Left lung (tissue), 10 donors: Measurements from ENCODE around the gene NMRK2. TPM values are rescaled to one million over a fixed set of nuclear protein-coding genes. Genes with fewer than 3 reads are reported as not detected.

ENCODE experiments used
- ATAC-seq: fragments of 200-7000 bp; cut with Tn5 transposase; one replicate; pipeline ENCODE4 v1.9.1; 2020; ENCODE audit warnings: moderate library complexity
- DNase-seq, 4 donors: peaks; one replicate each; pipeline ENCODE4 v3.0.0-alpha.2; 2013 to 2020
- H3K27ac ChIP-seq, 2 donors: fragments of 200-600 bp; sonication (generic) in 1 of 2; one replicate each; pipeline versions ENCODE4 v1.5.0 to v1.8.0; 2020 to 2021
- H3K27me3 ChIP-seq, 2 donors: fragments of 200-600 bp; sonication (generic) in 1 of 2; one replicate each; pipeline versions ENCODE4 v1.5.0 to v1.8.0; 2020 to 2021
- H3K36me3 ChIP-seq, 2 donors: fragments of 200-600 bp; sonication (generic) in 1 of 2; one replicate each; pipeline versions ENCODE4 v1.5.0 to v1.8.0; 2020 to 2021
- H3K4me1 ChIP-seq, 2 donors: fragments of 200-600 bp; one replicate each; pipeline ENCODE4 v1.8.0; 2021
- H3K4me3 ChIP-seq, 2 donors: fragments of 200-600 bp; sonication (generic) in 1 of 2; one replicate each; pipeline versions ENCODE4 v1.5.0 to v1.8.0; 2020 to 2021; ENCODE audit warnings: mild to moderate bottlenecking in 1 of 2
- H3K9me3 ChIP-seq, 2 donors: fragments of 200-600 bp; sonication (generic) in 1 of 2; one replicate each; pipeline versions ENCODE4 v1.5.0 to v1.8.0; 2020 to 2021
- CTCF ChIP-seq, 2 donors: fragments of 200-600 bp; sonication (generic) in 1 of 2; IDR thresholded peaks; one replicate each; pipeline versions ENCODE4 v1.5.0 to v1.8.0; 2021; ENCODE audit warnings: antibody characterized with exemption in 2 of 2
- intact Hi-C, 2 donors: fragments of 100-400 bp; cut with DNase I; formaldehyde crosslinking; loops; one replicate each; pipeline versions ENCODE4 v1.11.2 to v1.14.2; 2022
- polyA plus RNA-seq, 6 donors: library from polyadenylated mRNA; unstranded; fragments of 120-200 nt; gene quantifications; one replicate each; pipeline ENCODE4 v1.2.1, GENCODE V29; 2013; ENCODE audit not compliant: insufficient read length in 6 of 6
- total RNA-seq, 2 donors: library from RNA; stranded (reverse); fragmentation: NEBNext Ultra II Directional; extraction: Animal tissue kit (Norgen Biotek cat#: 25700); gene quantifications; one replicate each; pipeline ENCODE4 v1.2.1, GENCODE V29; 2021
- donor health status: DM: no; HTN: yes; CAD: no.
- donor health status: DM: no; HTN: no; CAD: no.

Gene NMRK2
- total and polyA plus RNA-seq, 8 donors: 0.32 to 0.50 TPM; not detected in 6

- intact Hi-C loops: no loop called here
- no peak for TF ChIP-seq CTCF (IDR thresholded peaks at IDR 0.05)
- ATAC-seq: no peak
Observed at GRCh38 chr19:3907626-3908265, 25.1 kb upstream of the NMRK2 start.

GRCh38 chr19:3908266-3909054 is 24.4 kb upstream of the NMRK2 start:
- TF ChIP-seq CTCF (IDR thresholded peaks at IDR 0.05): no peak
- DNase-seq (no peak), ATAC-seq (no peak)
- no peaks in the 10 kb centered on the region for H3K4me1 ChIP-seq
- no peak overlapping the region for H3K27ac ChIP-seq
- no peaks in the 10 kb centered on the region for H3K36me3 ChIP-seq
- peaks cover 0 to 9% of the 10 kb centered on the region in 2 donors for H3K27me3 ChIP-seq
- H3K4me3 ChIP-seq: no peak overlapping the region
- intact Hi-C loops: no loop called here
- H3K9me3 ChIP-seq: peaks cover 0 to 13% of the 10 kb centered on the region in 2 donors

More at GRCh38 chr19:3907626-3908265, 25.1 kb upstream of the NMRK2 start:
- Histone ChIP-seq H3K27ac (no peak overlapping the region), H3K36me3 (no peaks in the 10 kb centered on the region), H3K27me3 (peaks cover 0 to 14% of the 10 kb centered on the region in 2 donors), H3K9me3 (peaks cover 0 to 13% of the 10 kb centered on the region in 2 donors), H3K4me1 (no peaks in the 10 kb centered on the region), H3K4me3 (no peak overlapping the region)
- no peak for DNase-seq

DNA sequence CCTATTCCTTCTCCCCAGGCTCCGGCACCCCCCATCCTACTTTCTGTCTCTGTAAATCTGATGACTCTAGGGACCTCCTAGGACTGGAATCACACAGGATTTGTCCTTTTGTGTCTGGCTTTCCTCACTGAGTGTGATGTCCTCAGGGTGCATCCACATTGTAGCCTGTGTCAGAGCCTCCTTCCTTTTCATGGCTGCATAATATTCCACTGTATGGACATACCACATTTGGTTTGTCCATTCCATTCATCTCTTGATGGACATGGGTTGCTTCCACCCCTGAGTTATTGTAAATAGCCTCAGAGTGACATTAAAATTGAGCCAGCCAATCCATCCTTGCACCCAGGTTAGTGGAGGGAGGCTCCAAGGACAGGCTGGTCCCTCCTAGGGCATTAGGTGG is 22.8 kb upstream of the NMRK2 start:
- TF ChIP-seq CTCF (IDR thresholded peaks at IDR 0.05): no peak
- Histone ChIP-seq H3K27ac (no peak overlapping the region), H3K4me1 (no peaks in the 10 kb centered on the region), H3K4me3 (no peak overlapping the region), H3K27me3 (peaks cover 0 to 4% of the 10 kb centered on the region in 2 donors), H3K9me3 (peaks cover 0 to 13% of the 10 kb centered on the region in 2 donors), H3K36me3 (no peaks in the 10 kb centered on the region)
- no peak for DNase-seq
- no peak for ATAC-seq
- intact Hi-C loops: no loop called here

DNA sequence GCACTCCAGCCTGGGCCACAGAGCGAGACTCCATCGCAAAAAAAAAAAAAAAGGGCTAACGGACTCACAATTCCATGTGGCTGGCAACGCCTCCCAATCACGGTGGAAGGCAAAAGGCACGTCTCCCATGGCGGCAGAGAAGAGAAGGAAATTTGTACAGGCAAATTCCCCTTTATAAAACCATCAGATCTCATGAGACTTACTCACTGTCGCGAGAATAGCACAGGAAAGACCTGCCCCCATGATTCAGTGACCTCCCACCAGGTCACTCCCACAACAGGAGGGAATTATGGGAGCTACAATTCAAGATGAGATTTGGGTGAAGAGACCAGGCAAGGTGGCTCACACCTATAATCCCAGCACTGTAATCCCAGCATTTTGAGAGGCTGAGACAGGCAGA is 18.7 kb upstream of the NMRK2 start:
- ATAC-seq: no peak
- H3K27me3 ChIP-seq: no peaks in the 10 kb centered on the region
- intact Hi-C loops: no loop called here
- H3K27ac ChIP-seq: no peak overlapping the region
- H3K36me3 ChIP-seq: no peaks in the 10 kb centered on the region
- no peaks in the 10 kb centered on the region for H3K4me1 ChIP-seq
- H3K4me3 ChIP-seq: no peak overlapping the region
- no peak for DNase-seq
- H3K9me3 ChIP-seq: peaks cover 0 to 13% of the 10 kb centered on the region in 2 donors
- no peak for TF ChIP-seq CTCF (IDR thresholded peaks at IDR 0.05)

DNA sequence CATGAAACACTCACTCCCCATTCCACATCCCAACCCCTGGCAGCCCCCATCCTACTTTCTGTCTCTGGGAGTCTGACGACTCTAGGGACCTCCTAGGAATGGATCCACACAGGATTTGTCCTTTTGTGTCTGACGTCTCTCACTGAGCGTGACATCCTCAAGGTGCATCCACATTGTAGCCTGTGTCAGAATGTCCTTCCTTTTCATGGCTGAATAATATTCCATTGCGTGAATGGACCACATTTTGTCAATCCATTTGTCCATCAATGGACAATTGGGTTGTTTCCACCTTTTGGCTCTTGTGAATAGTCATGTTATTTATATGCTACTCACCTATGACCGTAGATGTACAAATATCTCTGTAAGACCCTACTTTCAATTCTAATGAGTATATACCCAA is 16.8 kb upstream of the NMRK2 start:
- Histone ChIP-seq H3K4me3 (no peak overlapping the region), H3K9me3 (peaks cover 0 to 5% of the 10 kb centered on the region in 2 donors), H3K27me3 (no peaks in the 10 kb centered on the region), H3K27ac (no peak overlapping the region), H3K36me3 (no peaks in the 10 kb centered on the region), H3K4me1 (no peaks in the 10 kb centered on the region)
- ATAC-seq (no peak), DNase-seq (no peak)
- TF ChIP-seq CTCF (IDR thresholded peaks at IDR 0.05): no peak
- intact Hi-C loops: no loop called here
